HG02678 (cell line): ENCODE results near the gene ST6GAL2.

Experiments
- ATAC-seq: cut with Tn5 transposase; IDR thresholded peaks from one replicate; pipeline ENCODE4 v1.9.1; 2021; ENCODE audit warnings: mild to moderate bottlenecking, moderate library complexity; ENCODE audit not compliant: unreplicated experiment

Gene ST6GAL2

GRCh38 chr2:106830191-106830590, 55.8 kb downstream of the ST6GAL2 start:
- ATAC-seq: no peak

GRCh38 chr2:106828119-106828518, 57.8 kb downstream of the ST6GAL2 start:
- ATAC-seq: no peak

GRCh38 chr2:106827158-106827557, 58.8 kb downstream of the ST6GAL2 start:
- ATAC-seq: no peak

GRCh38 chr2:106825161-106825560, 60.8 kb downstream of the ST6GAL2 start:
- no peak for ATAC-seq

- no peak for ATAC-seq
Measured at GRCh38 chr2:106816974-106817373, 69.0 kb downstream of the ST6GAL2 start.

- ATAC-seq: no peak
Measured at GRCh38 chr2:106812841-106813240, 73.1 kb downstream of the ST6GAL2 start.

- ATAC-seq: no peak
Measured at GRCh38 chr2:106812383-106812782, 73.6 kb downstream of the ST6GAL2 start.

GRCh38 chr2:106805716-106806115, 80.3 kb downstream of the ST6GAL2 start:
- ATAC-seq: no peak

GRCh38 chr2:106804161-106804560, 81.8 kb downstream of the ST6GAL2 start:
- no peak for ATAC-seq

GRCh38 chr2:106800976-106801655, 84.9 kb downstream of the ST6GAL2 start:
- no peak for ATAC-seq

- ATAC-seq: no peak
Measured at GRCh38 chr2:106800180-106800579, 85.8 kb downstream of the ST6GAL2 start.

GRCh38 chr2:106798826-106799552, 87.0 kb downstream of the ST6GAL2 start:
- no peak for ATAC-seq

GRCh38 chr2:106797494-106797893, 88.5 kb downstream of the ST6GAL2 start:
- ATAC-seq: no peak

GRCh38 chr2:106792671-106793070, 93.3 kb downstream of the ST6GAL2 start:
- ATAC-seq: no peak

- no peak for ATAC-seq
Measured at GRCh38 chr2:106789185-106789584, 96.8 kb downstream of the ST6GAL2 start.

- ATAC-seq: no peak
Measured at GRCh38 chr2:106782681-106783080, 103.3 kb downstream of the ST6GAL2 start.

GRCh38 chr2:106781196-106781595, 104.8 kb downstream of the ST6GAL2 start:
- ATAC-seq: no peak

GRCh38 chr2:106771811-106772210, 114.2 kb downstream of the ST6GAL2 start:
- no peak for ATAC-seq

GRCh38 chr2:106770986-106771385, 115.0 kb downstream of the ST6GAL2 start:
- no peak for ATAC-seq

GRCh38 chr2:106764614-106765013, 121.4 kb downstream of the ST6GAL2 start:
- no peak for ATAC-seq

GRCh38 chr2:106759966-106760365, 126.0 kb downstream of the ST6GAL2 start:
- ATAC-seq: no peak

- no peak for ATAC-seq
Measured at GRCh38 chr2:106758901-106759497, 127.0 kb downstream of the ST6GAL2 start.
